ENCODE data around the gene CEP170B.
"Not testable (repeated sequence)": the region's sequence is repeated elsewhere in the genome, so short reads cannot be mapped to it uniquely, and the experiment has no call there.

The CEP170B gene

DNA sequence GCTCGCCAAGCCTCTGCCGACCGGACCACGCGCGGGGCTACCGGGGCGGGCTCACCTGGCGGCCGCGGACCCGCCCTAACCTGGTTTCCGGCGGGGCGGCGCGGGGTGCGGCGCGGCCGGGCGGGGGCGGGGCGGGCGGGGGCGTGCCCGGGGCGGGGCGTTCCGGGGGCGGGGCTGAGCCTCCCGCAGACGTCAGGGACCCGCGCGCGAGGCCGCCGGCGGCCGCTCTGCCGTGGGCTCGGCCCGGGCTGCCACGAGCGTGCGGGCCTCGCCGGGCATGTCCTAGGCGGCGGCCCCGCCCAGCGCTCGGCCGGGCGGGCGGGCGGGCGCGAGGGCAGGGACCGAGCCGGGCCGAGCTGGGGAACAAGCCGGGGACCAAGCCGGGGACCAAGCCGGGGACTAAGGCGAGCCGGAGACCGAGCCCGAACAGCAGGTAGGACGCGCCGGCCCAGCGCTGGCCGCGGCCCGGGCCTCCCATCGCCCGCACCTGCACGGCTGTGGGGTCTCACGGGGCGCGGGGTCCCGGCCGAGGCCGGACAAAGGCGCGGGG lies at the start of gene CEP170B:
Gene CEP170B (plus strand): TSS at position 188 of the 550 bp plus-strand sequence. CDS start 3,183 bp downstream, outside the sequence.
- in situ Hi-C loops (cut with HindIII; ENCODE audit: low sequenced_read_pairs): no loop called here

DNA sequence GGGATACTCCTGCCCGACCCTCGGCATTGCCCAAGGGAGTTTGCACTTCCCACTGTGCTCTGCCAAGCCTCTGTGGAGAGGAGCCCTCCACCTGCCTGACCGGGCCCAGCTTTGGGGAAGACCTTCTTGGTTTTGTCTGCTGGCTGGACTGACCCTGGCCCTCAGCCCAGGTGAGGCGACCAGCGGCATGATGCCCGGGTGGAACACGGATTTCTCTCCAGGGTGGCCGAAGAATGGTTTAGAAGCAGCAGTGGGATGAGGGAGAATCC lies 48.5 kb upstream of the CEP170B start:
- in situ Hi-C loops (cut with HindIII; ENCODE audit: low sequenced_read_pairs): no loop called here

DNA sequence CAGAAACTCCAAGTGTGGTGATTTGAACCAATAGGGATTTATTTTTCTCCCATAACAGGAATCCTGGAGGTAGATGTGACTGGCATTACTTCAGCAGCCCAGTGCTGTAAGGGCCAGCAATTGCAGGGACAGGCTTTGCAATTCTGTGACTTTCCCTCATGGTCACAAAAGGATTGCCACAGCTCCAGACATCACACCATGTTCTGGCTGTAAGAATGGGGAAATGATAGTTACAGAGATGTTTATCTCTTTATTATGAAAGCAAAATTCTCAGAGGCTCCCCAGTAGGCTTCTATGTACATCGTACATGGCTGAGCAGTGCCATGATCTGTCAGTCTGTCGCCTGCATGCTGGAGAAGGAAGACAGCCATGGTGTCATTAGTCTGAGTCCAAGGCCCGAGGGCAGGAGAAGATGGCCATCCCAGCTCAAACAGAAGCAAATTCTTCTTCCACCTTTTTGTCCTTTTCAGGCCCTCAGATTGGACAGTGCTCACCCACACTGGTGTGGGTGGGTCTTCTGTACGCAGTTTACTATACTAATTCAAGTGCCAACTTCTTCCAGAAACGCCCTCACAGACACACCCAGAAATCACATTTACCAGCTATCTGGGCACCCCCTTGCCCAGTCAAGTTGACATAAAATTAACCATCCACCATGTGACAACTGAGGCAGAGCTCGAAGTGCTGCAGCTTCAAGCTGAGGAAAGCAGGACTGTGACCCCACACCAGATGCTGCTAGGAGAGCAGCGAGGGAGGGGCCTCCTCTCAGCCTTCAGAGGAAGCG lies 46.9 kb upstream of the CEP170B start:
- in situ Hi-C loops (cut with HindIII; ENCODE audit: low sequenced_read_pairs): no loop called here

DNA sequence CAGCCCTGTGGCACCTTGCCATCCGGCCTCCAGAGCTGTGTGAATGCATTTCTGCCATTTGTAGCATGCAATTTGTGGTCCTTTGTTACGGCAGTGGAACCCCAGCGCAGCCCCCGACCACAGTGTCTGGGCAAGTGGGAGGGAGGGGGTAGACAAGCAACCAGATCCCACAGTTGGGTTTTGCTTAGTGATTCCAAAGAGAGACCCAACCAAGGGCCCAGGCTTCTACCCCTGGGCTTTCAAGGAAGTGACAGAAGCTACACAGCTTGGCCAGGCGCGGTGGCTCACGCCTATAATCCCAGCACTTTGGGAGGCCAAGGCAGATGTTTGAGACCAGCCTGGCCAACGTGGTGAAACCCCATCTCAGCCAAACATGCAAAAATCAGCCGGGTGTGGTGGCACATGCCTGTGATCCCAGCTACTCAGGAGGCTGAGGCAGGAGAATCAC lies 46.3 kb upstream of the CEP170B start:
- in situ Hi-C loops (cut with HindIII; ENCODE audit: low sequenced_read_pairs): no loop called here

DNA sequence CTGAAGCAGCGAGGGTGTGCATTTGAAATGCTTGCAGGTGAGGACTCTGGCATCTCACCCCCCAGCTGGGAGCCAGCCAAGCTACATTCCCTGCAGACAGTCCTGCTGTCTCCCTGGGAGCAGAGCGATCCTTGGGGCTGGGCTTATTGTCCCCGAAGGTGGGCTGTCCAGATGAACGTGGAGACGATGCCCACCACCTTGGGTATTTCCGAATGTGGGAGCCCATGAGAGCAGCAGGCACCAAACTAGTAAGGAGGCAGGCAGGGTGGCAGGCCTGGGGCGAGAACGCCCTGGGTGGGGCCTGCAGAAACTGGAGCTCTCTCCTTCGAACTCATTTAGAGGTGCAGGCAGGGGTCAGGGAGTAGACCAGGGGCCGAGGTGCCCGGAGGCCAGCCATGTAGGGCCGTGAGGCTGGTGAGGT lies 45.7 kb upstream of the CEP170B start:
- in situ Hi-C loops (cut with HindIII; ENCODE audit: low sequenced_read_pairs): no loop called here

DNA sequence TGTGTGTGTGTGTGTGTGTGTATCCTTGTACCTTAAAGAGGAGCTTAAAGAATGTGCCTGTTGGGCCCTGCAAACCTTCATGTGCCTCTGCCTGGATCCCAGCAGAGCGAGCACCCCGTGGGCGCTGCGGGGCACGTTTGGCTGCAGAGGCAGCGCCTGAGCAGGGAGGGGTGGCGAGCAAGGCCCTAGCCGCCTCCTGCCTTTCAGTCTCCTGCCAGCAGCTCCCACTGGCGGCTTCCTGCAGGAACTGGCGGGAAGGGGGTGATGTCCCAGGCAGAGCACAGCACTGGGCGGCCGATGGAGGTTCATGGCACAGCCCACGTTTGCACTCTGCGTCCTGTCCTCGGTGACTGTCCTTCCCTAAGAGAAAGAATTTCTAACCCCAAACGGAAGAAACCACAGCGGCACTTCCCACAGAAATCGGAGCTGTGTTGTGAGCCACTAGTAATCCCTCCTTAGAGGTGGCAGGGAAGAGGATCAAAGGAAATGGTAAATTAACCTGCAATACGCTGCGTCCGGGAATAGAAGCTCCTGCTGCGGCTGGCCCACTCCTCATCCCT lies 44.3 kb upstream of the CEP170B start:
- in situ Hi-C loops (cut with HindIII; ENCODE audit: low sequenced_read_pairs): no loop called here

DNA sequence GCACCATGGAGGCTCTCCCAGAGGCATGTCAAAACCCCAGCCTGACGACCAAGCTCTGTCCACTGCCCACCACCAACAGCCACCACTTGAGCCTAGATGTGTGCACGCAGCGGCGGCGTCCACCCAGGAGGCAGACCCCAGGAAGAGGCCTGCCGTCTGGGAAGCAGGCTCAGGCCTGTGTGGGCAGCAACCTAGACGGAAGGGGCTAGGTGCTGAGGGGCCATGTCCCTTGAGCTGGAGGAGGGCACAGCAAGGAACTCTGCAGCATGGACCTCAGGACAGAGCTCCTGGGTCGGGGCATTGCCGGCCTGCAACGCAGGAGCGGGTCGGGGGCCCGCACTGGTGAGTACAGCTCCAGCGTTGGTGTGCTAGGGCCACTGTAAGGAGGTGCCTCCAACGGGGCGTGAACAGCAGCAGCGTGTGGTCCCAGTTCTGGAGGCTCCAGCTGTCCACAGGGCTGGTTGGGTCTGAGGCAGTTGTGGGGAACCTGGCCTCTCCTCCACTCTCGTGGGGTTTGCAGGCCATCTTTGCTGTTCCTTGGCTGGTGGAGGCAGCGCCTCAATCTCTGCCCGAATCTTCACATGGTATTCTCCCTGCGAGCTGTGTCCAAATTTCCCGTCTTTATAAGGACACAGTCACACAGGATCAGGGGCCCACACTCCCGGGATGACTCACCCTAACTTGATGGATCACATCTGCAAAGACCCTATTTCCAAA lies 43.7 kb upstream of the CEP170B start:
- in situ Hi-C loops (cut with HindIII; ENCODE audit: low sequenced_read_pairs): no loop called here

DNA sequence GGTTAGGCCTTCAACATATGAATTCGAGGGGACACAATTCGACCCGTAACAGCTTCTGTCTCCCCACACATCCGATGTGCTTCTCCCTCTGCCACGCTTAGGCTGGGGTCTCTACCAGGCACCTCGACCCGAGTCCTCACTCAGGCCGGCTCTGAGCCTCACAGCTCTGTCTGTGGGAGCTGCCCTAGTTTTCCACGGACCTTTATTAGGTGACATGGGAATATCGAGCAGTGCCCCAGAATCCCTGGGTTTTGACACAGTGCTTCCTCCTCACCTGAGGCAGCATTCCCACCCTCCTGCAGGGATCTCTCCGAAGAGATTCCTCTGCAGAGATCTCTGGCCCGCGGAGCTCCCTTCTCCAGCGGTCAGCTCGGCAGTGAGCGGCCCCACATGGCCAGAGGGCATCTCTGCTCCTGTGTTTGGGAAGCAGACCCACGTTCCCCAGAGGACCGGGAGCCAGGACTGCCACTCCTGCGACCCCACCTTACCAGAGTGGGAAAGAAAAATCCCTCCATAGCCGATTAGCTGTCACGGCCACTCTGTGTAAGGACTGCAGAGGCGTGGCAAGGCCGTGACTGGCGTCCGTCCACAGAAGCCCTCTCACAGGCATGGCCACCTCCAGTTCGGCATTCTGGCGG lies 43.0 kb upstream of the CEP170B start:
- in situ Hi-C loops (cut with HindIII; ENCODE audit: low sequenced_read_pairs): no loop called here

DNA sequence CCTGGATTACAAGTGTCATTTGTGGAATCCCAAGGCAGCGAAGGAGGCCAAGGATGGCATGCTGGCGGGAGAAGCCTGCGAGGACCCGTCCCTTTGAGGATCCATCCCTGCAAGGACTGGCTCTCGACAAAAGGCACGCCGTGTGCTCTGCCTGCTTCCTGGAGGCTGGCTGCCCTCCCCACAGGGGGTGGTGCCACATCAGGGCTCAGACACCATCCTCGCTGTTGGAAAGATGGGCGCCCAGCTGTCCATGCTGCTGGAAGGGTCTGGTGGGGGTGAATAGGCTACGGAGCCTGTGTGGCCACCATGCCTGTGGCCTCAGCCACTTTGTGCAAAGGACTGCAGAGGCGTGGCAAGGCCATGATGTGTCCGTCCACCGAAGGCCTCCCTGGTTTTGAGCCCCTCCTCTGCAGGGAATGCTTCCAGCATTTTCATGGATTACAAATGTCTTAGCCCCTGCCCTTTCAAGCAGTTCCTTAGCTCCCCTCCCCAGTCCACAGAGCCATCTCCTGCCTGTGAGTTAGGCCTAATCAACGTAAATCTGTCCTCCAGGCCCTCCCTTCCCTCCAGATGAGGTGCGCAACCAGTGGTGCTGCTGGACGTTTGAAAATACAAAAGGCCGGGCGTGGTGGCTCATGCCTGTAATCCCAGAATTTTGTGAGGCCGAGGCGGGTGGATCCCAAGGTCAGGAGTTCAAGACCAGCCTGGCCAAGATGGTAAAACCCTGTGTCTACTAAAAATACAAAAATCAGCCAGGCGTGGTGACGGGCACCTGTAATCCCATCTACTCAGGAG lies 42.0 kb upstream of the CEP170B start:
- in situ Hi-C loops (cut with HindIII; ENCODE audit: low sequenced_read_pairs): no loop called here

DNA sequence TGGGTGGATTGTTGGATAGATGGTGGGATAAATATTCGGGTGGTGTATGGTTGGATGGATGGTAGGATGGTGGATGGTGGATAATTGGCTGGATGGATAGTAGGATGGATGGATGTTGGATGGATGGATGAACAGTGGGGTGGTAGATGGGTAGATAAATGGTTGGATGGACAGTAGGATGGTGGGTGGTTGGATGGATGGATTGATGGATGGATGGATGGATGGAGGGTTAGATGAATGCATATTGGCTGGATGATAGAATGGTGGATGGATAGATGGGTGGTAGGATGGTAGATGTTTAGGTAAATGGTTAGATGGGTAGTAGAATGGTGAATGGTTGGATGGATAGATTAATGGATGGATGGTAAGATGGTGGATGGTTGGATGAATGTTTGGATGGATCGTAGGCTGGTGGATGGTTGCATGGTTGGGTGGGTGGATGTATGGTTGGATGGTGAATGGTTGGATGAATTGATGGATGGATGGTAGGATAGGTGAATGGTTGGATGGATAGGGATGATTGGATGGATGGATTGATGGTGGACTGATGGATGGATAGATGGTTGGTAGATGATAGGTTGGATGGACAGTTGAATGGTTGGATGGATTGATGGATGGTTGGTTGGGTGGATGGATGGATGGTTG lies 40.6 kb upstream of the CEP170B start:
- in situ Hi-C loops (cut with HindIII; ENCODE audit: low sequenced_read_pairs): no loop called here

DNA sequence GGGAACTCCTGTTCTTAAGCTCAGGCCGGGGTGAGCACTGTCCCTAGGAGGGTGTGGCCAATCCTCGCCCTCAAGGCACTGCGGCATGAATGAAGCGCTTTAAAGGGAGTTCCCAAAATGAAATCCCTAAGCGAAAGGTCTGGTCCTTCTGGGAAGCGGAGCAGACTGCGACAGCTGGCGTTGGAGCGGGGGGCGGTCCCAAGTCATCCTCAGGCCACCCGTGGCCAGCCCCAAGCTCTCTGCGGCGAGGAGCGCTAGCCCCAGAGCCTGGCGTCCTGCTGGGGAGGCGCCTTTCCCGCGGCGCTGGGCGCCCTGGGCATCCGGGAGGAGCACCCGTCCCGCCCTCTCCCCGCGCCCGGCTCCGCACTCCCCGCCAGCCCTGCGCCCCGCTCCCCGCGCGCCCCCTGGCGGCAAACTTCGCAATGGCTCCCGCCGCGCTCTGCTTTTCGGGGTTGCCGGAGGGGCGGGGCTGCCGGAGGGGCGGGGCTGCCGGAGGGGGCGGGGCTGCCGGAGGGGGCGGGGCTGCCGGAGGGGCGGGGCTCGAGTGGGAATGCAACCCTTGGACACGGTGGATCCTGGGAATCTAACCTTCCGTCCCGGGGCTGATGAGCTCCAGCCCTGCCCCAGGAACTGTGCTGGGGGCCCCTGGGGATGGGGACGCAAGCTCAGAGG lies 38.7 kb upstream of the CEP170B start:
- in situ Hi-C loops (cut with HindIII; ENCODE audit: low sequenced_read_pairs): no loop called here

DNA sequence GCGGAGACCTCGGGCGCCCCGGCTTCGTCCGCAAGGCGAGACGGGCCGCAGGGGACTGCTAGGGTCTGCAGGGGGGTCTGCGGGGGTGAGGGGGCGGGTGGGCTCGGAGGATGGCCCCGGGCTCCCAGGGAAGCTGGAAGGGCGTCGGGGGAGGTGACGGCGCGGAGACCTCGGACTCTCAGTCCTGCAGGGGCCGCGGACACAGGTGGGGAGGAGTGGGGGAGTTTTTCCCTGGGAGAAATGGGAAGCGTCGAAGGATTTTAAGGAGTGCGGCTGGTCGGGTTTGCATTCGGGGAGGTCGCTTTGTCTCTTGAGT lies 38.2 kb upstream of the CEP170B start:
- in situ Hi-C loops (cut with HindIII; ENCODE audit: low sequenced_read_pairs): no loop called here

DNA sequence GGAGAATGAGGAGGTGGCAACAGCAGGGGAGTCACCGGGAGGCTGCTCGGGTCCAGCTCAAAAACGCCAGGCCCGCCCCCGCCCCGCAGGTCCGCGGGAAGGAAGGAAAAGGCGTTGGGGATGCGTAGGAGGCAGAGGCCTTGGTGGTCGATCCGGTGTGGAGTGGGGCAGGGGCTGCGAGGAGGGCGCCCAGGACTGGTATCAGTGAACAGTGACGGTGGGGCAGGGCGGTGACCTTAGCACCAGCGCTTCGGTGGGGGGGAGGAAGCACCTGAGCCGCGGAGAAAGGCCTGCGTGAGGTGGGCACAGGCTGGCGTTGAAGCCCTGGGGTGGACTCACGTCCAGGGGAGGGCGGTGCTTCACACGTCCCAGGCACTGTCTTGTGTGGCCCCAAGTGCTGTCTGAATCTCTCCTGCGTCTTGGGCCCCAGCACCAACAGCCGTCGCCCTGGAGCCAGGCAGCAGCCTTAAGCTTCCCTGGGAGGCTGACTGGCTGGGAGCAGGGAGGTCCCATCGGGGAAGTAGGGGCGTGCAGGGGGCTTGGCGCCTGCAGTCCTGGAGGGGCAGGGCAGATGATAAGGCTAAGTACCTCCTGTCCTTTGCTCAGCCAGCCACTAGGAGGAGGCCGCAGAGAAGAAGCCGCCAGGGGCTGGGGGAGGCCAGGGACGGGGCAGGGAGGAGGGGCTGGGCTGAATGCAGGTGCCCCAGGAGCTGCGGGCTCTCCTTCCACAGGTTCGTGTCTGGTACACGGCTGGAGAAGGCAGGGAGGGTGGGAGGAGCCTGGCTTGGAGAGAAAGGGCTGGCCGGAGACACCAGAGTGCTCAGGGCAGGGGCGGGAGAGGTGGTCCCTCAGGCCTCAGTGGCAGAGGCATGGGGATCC lies 37.7 kb upstream of the CEP170B start:
- in situ Hi-C loops (cut with HindIII; ENCODE audit: low sequenced_read_pairs): no loop called here

DNA sequence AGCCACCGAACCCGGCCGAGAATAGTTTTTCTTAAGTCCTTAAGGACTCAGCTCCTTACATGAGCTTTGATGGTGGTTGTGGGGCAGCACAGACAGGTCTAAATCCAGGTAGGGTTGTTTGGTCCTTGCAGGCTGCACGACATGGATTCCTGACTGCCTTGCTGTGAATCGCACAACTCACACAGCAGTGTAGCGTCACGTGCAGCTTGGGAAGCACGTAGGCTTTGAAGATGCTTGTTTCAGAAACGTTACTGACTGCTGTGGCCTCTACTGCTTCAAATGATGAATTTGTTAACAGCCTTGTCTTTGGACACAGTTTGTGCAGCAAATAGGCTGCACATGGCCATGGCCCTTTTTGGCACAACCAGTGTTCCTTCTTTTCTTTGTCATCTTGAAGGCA lies 34.3 kb upstream of the CEP170B start:
- in situ Hi-C loops (cut with HindIII; ENCODE audit: low sequenced_read_pairs): no loop called here

DNA sequence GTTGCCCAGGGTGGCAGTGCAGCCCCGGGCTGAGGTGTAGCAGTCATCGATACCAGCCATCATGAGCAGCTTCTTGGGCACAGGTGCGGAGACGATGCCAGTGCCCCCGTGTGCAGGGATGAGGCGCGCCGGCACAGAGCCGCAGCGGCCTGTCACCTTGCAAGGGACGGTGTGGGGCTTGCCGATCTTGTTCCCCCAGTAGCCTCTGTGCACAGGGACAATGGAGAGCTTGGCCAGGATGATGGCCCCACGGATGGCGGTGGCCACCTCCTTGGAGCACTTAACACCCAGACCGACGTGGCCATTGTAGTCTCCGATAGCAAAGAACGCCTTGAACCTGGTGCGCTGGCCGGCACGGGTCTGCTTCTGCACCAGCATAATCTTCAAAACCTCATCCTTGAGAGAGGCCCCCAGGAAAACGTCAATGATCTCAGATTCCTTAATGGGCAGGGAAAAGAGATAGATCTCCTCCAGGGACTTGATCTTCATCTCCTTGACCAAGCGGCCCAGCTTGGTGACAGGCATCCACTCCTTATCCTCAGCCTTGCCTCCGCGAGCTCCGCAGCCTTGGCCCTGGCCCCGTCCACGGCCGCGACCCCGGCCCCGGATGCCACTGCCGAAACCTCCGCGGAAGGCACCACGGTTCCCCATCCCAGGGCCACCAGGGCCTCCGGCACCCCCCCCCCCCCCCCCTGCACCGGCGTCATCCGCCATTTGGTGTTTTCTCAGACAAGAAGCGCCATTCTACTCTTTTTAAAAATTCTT lies 28.7 kb upstream of the CEP170B start:
- in situ Hi-C loops (cut with HindIII; ENCODE audit: low sequenced_read_pairs): not testable (repeated sequence)

DNA sequence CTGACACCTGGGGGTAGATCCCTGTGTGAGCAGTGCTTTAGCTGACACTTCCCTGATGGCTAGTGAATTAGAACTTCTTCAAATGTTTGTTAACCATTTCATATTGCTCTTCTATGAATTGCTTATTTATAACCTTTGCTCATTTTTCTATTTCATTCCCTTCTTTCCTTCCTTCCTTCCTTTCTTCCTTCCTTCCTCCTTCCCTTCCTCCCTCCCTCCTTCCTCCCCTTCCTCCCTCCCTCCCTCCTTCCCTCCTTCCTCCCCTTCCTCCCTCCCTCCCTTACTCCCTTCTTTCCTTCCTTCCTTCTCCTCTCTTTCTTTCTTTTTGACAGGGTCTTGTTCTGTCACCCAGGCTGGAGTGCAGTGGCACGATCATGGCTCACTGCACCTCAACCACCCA lies 23.3 kb upstream of the CEP170B start:
- in situ Hi-C loops (cut with HindIII; ENCODE audit: low sequenced_read_pairs): no loop called here

DNA sequence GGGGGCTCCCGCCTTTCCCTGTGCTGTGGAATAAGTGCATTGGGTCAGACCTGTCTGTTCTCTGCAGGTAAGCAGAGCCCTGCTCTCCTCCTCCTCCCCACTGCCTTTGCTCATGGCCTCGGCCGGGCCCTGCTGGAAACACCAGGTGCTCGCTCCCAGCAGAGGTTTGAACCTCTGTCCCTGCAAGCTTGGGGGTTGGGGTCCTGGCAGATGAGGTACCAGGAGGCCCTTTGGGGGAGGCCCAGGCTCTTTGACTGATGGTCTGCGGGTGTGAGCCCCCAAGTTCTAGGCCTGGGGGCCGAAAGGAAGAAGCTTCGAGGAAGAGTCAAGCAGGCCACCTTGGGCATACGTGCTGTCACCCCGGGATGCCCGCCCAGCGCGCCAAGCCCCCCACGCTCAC lies 22.1 kb upstream of the CEP170B start:
- in situ Hi-C loops (cut with HindIII; ENCODE audit: low sequenced_read_pairs): no loop called here
